Ascending aorta (tissue), 2 donors: ENCODE measurements around the gene MAGEA9. TPM values are rescaled to one million over a fixed set of nuclear protein-coding genes. Genes with fewer than 3 reads are reported as not detected.
"Not testable (repeated sequence)": the region's sequence is repeated elsewhere in the genome, so short reads cannot be mapped to it uniquely, and the experiment has no call there.

Experiments used
- DNase-seq, 2 donors: peaks; one replicate each; pipeline ENCODE4 v3.0.0-alpha.2; 2019; ENCODE audit warnings: low spot score in 2 of 2
- H3K27ac ChIP-seq, 2 donors: fragments of 200-600 bp; sonication (generic); one replicate each; pipeline ENCODE4 v1.5.1; 2016 to 2017; ENCODE audit warnings: mild to moderate bottlenecking in 1 of 2
- H3K27me3 ChIP-seq: fragments of 200-600 bp; sonication (generic); one replicate; pipeline ENCODE4 v1.5.1; 2017
- H3K36me3 ChIP-seq, 2 donors: fragments of 200-600 bp; sonication (generic); one replicate each; pipeline ENCODE4 v1.5.1; 2016
- H3K4me1 ChIP-seq, 2 donors: fragments of 200-600 bp; sonication (generic); one replicate each; pipeline ENCODE4 v1.5.1; 2016 to 2017; ENCODE audit warnings: mild to moderate bottlenecking in 1 of 2
- H3K4me3 ChIP-seq, 2 donors: fragments of 200-600 bp; sonication (generic); one replicate each; pipeline ENCODE4 v1.5.1; 2016 to 2017; ENCODE audit warnings: mild to moderate bottlenecking in 1 of 2
- H3K9me3 ChIP-seq, 2 donors: fragments of 200-600 bp; sonication (generic); one replicate each; pipeline ENCODE4 v1.5.1; 2016
- CTCF ChIP-seq, 3 experiments: fragments of 200-600 bp in 2 of 3; fragments of 450-650 bp in 1 of 3; sonication (generic) in 2 of 3; IDR thresholded peaks; one replicate each; pipeline ENCODE4 v1.5.1; 2016 to 2019; ENCODE audit warnings: antibody characterized with exemption in 3 of 3, mild to moderate bottlenecking in 1 of 3, moderate library complexity in 1 of 3
- intact Hi-C: fragments of 100-400 bp; cut with DNase I; formaldehyde crosslinking; loops from one replicate; pipeline ENCODE4 v1.15.1; 2023
- total RNA-seq: library from RNA; depleted of rRNA; stranded (reverse); fragments of >200 nt; gene quantifications from one replicate; pipeline ENCODE4 v1.1.0, GENCODE V29; 2016

MAGEA9 gene
- total RNA-seq, 1 donor from 2014 or later, result not detected

DNA sequence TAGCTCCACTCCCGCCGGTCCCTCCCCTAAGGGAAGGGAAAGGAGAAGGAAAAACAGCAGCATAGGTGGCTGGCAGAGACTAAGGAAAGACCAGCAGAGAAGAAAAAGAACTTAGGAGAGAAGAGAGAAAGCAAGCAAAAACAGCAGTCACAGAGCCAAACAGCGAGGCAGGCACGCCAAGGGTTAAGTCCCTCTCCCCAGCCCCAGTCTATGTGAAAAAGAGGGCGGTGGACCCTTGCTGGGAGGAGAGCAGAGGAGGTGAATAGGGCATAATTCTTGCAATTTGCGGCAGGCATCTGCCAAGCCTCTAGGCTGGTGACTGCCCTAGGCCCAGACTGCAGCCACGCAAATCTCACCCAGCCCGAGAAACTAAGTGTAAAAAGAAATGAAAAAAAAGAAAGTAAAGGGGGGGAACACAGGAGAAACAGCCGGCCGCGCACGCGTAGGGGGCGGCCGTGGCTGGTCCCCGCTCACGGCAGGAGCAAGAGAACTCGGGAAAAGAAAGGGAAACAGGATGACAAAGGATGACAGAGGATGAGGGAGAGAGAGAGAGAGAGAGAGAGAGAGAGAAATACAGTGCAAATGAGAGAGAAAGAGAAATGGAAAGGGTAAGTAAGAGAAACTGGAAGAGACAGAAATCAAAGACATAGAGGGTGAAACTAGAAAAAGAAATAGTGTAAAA is 48.6 kb downstream of the MAGEA9 start:
- no peak for DNase-seq
- TF ChIP-seq CTCF (IDR thresholded peaks at IDR 0.05), result no peak
- Histone ChIP-seq H3K4me3 (peak overlapping the region; percentile 35 to 51), H3K9me3 (no peaks in the 10 kb centered on the region), H3K4me1 (no peaks in the 10 kb centered on the region), H3K27me3 (no peaks in the 10 kb centered on the region), H3K36me3 (no peaks in the 10 kb centered on the region), H3K27ac (peak overlapping the region in 1 of 2 donors; percentile 22)
- intact Hi-C loops, result no loop called here

- TF ChIP-seq CTCF (IDR thresholded peaks at IDR 0.05), result no peak
- Histone ChIP-seq H3K4me1 (no peaks in the 10 kb centered on the region), H3K27me3 (no peaks in the 10 kb centered on the region), H3K36me3 (no peaks in the 10 kb centered on the region), H3K4me3 (no peak overlapping the region), H3K27ac (no peak overlapping the region), H3K9me3 (no peaks in the 10 kb centered on the region)
- DNase-seq, result no peak
- intact Hi-C loops, result no loop called here
Measured at GRCh38 chrX:149831473-149831872, 49.7 kb downstream of the MAGEA9 start.

- H3K9me3 ChIP-seq, H3K4me1 ChIP-seq, H3K36me3 ChIP-seq, H3K27me3 ChIP-seq, DNase-seq, H3K27ac ChIP-seq, intact Hi-C loops, H3K4me3 ChIP-seq: not testable (repeated sequence)
Measured at GRCh38 chrX:149836728-149837127, 55.0 kb downstream of the MAGEA9 start.

GRCh38 chrX:149837167-149837566 is 55.4 kb downstream of the MAGEA9 start:
- intact Hi-C loops, result no loop called here
- no peaks in the 10 kb centered on the region for H3K9me3 ChIP-seq
- H3K27me3 ChIP-seq, result no peaks in the 10 kb centered on the region
- no peaks in the 10 kb centered on the region for H3K36me3 ChIP-seq
- no peaks in the 10 kb centered on the region for H3K4me1 ChIP-seq
- H3K4me3 ChIP-seq, result no peak overlapping the region
- DNase-seq, result no peak
- no peak overlapping the region for H3K27ac ChIP-seq
- no peak for TF ChIP-seq CTCF (IDR thresholded peaks at IDR 0.05)

Other genes with a start within 250 kb of the MAGEA9 start
- 5.6 TPM for gene EOLA1, start 240.9 kb upstream of the MAGEA9 start, total RNA-seq
- not detected for gene HSFX3, start 232.0 kb upstream of the MAGEA9 start, total RNA-seq
- not detected for gene MAGEA9B, start 194.5 kb upstream of the MAGEA9 start, total RNA-seq
- not detected for gene HSFX2, start 186.6 kb upstream of the MAGEA9 start, total RNA-seq
- 12.6 TPM for gene TMEM185A, start 150.1 kb upstream of the MAGEA9 start, total RNA-seq
- gene MAGEA11, start 69.9 kb upstream of the MAGEA9 start, total RNA-seq, result not detected
- 21.7 TPM for gene HSFX1, start 7.9 kb upstream of the MAGEA9 start, total RNA-seq
- not detected for gene MAGEA8, start 99.3 kb downstream of the MAGEA9 start, total RNA-seq
- not detected for gene HSFX4, start 147.6 kb downstream of the MAGEA9 start, total RNA-seq
- 22.8 TPM for gene EOLA2, start 156.6 kb downstream of the MAGEA9 start, total RNA-seq